Erythroblast (primary cell): ENCODE results near the gene IMMP2L.

Experiments
- DNase-seq, 2 experiments: peaks; one replicate each; lab custom pipeline; 2025; lab: John Stamatoyannopoulos, UW
- GATA1 ChIP-seq: IDR thresholded peaks from 2 replicates; pipeline ENCODE4 v1.6.1; 2011; ENCODE audit warnings: low read depth, mild to moderate bottlenecking, control low read depth, low read length, moderate library complexity
- POLR2A ChIP-seq: IDR thresholded peaks from 2 replicates; pipeline ENCODE4 v1.6.1; 2011; ENCODE audit warnings: mild to moderate bottlenecking, low read length

Gene IMMP2L

DNA sequence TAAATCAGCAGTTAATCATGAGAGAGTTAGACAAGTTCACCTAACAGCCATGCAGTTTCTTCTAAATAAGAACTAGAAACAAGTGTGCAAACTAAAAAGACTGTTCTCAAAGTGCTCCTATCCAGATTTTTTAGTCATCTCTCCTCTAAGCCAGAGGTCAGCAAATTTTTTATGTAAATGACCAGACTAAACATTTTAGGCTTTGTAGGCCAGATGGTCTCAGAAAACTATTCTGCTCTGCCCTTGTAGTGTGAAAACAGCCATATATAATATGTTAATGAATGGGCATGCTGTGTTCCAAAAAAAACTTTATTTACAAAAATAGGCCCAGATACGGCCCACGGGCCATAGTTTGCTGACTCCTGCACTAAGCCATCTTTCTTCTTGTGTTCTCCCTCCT, 734.4 kb downstream of the IMMP2L start:
- TF ChIP-seq GATA1: no peak
- no peak for TF ChIP-seq POLR2A
- DNase-seq: no peak

- TF ChIP-seq GATA1 (no peak), POLR2A (no peak)
- no peak for DNase-seq
Observed at GRCh38 chr7:110827287-110827855, 734.9 kb downstream of the IMMP2L start.

DNA sequence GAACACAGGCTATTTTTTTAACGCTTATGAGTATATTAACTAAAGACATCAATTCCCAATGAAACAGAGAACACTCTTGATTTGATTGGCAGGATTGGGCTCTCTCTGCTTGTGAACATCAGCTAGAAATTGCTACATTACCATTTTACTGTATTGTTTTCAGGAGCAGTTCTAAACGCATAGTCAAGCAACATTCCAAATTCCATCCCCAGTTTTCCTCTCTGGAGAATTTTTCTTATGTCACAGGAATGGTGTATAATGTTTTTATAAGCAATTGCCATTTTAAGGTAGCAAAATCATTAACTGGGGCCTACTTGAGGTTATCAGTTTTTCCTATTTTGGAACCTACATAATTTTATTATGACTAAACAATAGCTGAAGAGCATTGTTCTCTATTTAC, 748.3 kb downstream of the IMMP2L start:
- TF ChIP-seq GATA1 (no peak), POLR2A (no peak)
- no peak for DNase-seq

DNA sequence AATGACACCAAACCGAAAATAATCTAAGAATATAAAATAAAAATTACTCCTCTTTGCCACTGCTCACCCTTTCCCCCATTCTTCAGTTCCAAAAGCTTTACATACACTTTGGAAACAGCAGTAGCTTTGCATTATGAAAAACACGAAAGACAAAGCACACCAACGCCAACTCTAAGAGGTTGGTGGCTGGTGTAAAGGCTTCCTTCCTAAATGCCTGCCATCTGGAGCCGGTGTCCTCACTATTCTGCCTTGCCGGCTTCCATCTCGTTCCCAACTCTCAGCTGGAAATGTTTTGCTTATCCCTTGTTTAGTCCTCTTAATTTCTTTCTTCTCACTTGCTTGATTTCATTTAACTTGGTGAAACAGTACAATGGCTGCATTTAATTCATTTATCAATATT, 752.5 kb downstream of the IMMP2L start:
- DNase-seq: no peak
- TF ChIP-seq POLR2A (no peak), GATA1 (no peak)

DNA sequence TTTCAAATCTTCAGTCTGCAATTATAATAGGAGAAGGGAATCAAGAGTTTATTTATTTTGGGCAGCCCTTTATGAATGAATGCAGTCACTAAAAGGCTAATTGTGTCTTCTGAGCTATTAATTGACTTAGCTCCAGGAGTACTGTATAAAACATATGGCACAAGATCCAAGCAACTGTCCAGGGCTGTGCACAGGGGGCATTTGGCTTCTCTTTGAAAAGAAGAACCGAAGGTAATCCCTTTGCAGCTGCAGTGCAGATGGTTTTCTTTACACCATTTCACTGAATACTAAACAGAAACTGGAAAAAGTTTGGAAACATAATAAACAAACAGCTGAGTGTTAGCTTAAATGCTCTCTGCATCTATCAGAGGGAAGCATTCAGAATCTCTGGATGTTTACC, 753.9 kb downstream of the IMMP2L start:
- no peak for DNase-seq
- TF ChIP-seq POLR2A (no peak), GATA1 (no peak)

DNA sequence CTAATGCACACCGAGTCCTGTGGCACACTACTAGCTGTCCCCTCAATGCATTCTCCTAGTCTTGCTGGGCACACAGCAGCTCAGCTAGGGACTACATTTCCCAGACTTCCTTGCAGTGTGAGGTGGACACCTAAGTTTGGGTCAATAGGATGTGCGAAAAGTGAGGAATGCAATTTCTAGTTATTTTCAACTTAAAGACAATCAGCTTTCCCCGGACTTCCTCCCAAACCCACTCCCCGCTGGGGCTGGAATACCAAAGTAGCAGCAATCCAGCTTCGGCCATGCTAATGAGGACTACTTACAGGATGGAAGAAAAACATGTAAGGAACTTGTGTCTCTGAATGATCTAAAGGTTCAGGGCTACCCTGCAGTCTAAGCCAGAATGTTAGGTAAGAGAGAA, 757.8 kb downstream of the IMMP2L start:
- TF ChIP-seq POLR2A (no peak), GATA1 (no peak)
- no peak for DNase-seq

DNA sequence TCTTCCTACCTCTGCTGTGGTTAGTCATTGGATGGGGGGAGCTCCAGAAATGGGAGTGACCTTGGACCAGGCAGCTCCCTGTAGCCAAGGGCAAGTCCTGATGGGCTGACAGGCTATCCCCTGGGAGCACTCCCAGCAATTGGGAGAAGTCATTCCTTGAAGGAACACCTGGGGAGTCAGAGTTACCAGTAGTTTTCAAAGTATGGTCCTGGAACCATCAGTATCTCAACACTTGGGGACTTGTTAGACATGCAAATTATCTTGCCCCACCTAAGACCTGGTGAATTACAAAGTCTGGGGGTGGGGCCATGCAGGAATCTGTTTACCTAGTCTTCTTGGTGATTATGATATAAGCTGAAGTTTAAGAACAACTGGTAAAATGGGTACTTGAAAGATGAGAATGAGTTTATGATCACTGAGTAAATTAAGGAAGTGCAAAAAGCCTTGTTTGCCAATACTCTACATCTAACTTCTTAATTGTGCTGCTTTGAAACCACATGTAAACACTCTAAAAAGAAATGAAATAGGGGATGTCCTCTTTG, 758.6 kb downstream of the IMMP2L start:
- no peak for TF ChIP-seq POLR2A
- no peak for TF ChIP-seq GATA1
- DNase-seq: no peak

DNA sequence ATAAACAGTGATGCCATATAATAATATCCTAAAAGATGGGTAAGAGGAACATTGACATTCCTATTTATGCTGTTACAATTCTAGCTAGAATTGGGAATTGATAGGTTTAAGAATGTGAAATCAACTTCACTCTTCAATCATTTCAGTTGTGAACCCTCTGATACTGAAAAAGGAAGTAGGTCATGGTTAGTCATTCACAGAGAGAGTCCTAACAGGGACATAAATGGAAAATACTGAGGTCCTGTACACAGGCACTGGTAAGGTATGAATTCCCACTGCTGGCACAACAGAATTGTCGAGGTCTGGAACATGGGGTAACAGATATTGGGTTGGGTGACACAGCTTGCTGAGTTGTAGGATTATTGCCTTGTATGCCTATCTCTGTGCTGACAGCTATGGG, 760.8 kb downstream of the IMMP2L start:
- no peak for DNase-seq
- no peak for TF ChIP-seq POLR2A
- no peak for TF ChIP-seq GATA1

- DNase-seq: no peak
- TF ChIP-seq POLR2A (no peak), GATA1 (no peak)
Observed at GRCh38 chr7:110800984-110801383, 761.3 kb downstream of the IMMP2L start.

GRCh38 chr7:110797656-110798055, 764.6 kb downstream of the IMMP2L start:
- DNase-seq: no peak
- TF ChIP-seq GATA1: no peak
- no peak for TF ChIP-seq POLR2A

GRCh38 chr7:110790992-110791391, 771.3 kb downstream of the IMMP2L start:
- TF ChIP-seq GATA1 (no peak), POLR2A (no peak)
- DNase-seq: no peak

DNA sequence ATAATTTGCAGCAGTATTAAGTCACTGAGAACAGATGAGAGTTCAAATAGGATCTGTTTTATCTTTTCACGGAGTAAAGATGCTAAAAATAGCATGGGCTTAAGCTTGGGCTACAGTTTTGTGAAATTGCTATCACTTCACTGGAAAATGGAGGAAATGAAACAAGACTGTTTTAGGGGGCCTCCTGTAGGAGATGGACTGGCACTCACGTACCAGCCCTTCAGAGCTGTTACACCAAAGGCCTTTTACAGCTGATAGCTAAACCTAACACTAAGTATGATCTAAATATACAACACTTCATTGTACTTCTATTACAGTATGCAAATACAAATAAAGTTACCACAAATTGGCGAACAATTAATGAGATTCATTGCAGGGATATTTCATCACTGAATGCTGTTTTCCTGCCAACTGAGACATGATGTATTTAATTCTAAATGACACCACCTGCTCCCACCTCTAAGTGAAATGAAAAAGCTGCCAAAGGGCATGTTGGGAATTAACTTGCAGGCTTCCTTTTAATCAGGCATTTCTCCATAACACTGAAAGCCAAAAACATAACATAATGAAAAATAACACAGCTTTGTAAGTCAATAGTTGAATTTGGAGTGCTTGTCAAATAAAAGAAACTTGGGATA, 775.8 kb downstream of the IMMP2L start:
- DNase-seq: no peak
- TF ChIP-seq GATA1 (no peak), POLR2A (no peak)

- TF ChIP-seq GATA1 (no peak), POLR2A (no peak)
- no peak for DNase-seq
Observed at GRCh38 chr7:110784749-110785148, 777.5 kb downstream of the IMMP2L start.

DNA sequence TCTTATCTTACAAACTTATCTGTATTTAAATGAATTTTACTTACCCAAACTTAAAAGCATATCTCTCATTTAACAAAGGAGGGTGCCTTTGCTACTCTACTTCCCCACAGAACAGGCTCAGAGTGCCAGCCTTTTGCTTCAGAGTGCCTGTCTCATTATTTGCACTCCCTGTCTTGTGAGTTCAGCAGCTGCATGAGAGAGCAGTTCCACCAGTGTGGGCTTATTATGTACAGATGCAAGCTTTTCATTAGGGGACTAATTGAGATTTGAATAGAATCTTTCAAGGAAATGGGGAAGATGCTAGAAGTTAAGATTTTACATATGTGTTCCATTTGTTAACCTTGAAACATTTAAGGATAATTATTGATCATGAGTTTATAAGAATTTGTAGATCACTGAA, 781.6 kb downstream of the IMMP2L start:
- DNase-seq: no peak
- TF ChIP-seq POLR2A: no peak
- TF ChIP-seq GATA1: no peak

DNA sequence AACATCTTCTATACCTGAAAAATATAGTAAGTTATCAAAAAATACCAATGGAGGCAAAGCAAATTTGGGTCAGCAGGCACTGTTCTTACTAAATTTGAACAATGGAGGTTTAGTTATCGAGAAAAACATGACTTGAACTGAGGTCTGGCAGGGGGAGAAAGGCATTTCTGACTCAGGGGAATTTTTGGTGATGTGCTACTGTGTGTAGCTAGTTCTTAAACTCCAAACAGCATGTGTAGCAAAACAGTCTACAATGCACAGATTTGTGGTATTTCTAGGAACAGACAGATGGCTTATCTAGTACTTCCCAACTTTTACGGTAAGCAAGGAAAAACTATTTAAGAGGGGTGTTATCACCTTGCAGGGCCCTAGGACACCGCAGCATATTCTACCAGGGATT, 783.0 kb downstream of the IMMP2L start:
- no peak for DNase-seq
- TF ChIP-seq POLR2A: no peak
- no peak for TF ChIP-seq GATA1
